Measurements from ENCODE around the gene FBXO17. TPM values are rescaled to one million over a fixed set of nuclear protein-coding genes. Genes with fewer than 3 reads are reported as not detected.

The FBXO17 gene
- total and polyA plus RNA-seq, 4 donors = 19.7 to 31.9 (median 23.4) TPM

GRCh38 chr19:38919837-38920601 is 55.5 kb downstream of the FBXO17 start:
- Histone ChIP-seq H3K27ac (ENCODE audit: low read depth in 1 of 2, low read length in 2 of 2) (no peak overlapping the region), H3K4me3 (ENCODE audit: low read depth in 1 of 3, low read length in 3 of 3) (no peak overlapping the region), H3K9ac (ENCODE audit: low read depth in 1 of 2, low read length in 2 of 2) (no peak overlapping the region), H3K27me3 (ENCODE audit: control insufficient read depth in 4 of 4, insufficient read depth in 4 of 4, low read length in 3 of 4) (no peaks in the 10 kb centered on the region), H3K36me3 (ENCODE audit: control insufficient read depth in 4 of 4, insufficient read depth in 3 of 4, low read depth in 1 of 4, low read length in 3 of 4) (peaks cover 0 to 21% (median 4%) of the 10 kb centered on the region in 4 donors), H3K4me1 (ENCODE audit: control insufficient read depth in 4 of 4, insufficient read depth in 4 of 4, low read length in 3 of 4) (no peaks in the 10 kb centered on the region), H3K9me3 (ENCODE audit: control insufficient read depth in 4 of 4, low read length in 3 of 4) (no peaks in the 10 kb centered on the region)
- no peak for DNase-seq (ENCODE audit: low spot score)
- TF ChIP-seq HNF4G (IDR thresholded peaks at IDR 0.05) (no peak), RXRA (IDR thresholded peaks at IDR 0.05) (no peak), RAD21 (IDR thresholded peaks at IDR 0.05) (no peak), ZBTB33 (IDR thresholded peaks at IDR 0.05) (no peak), JUND (IDR thresholded peaks at IDR 0.05) (no peak), CTCF (IDR thresholded peaks at IDR 0.05; ENCODE audit: low read depth, low read length, missing input control) (no peak), YY1 (IDR thresholded peaks at IDR 0.05) (no peak), NR2F2 (IDR thresholded peaks at IDR 0.05) (no peak)
- 83% methylated on average over 21 of the region's 21 CpGs for WGBS

- Histone ChIP-seq H3K36me3 (ENCODE audit: control insufficient read depth in 4 of 4, insufficient read depth in 3 of 4, low read depth in 1 of 4, low read length in 3 of 4) (peaks cover 0 to 15% (median 2%) of the 10 kb centered on the region in 4 donors), H3K9me3 (ENCODE audit: control insufficient read depth in 4 of 4, low read length in 3 of 4) (no peaks in the 10 kb centered on the region), H3K27ac (ENCODE audit: low read depth in 1 of 2, low read length in 2 of 2) (no peak overlapping the region), H3K27me3 (ENCODE audit: control insufficient read depth in 4 of 4, insufficient read depth in 4 of 4, low read length in 3 of 4) (no peaks in the 10 kb centered on the region), H3K9ac (ENCODE audit: low read depth in 1 of 2, low read length in 2 of 2) (no peak overlapping the region), H3K4me3 (ENCODE audit: low read depth in 1 of 3, low read length in 3 of 3) (no peak overlapping the region), H3K4me1 (ENCODE audit: control insufficient read depth in 4 of 4, insufficient read depth in 4 of 4, low read length in 3 of 4) (no peaks in the 10 kb centered on the region)
- DNase-seq (ENCODE audit: low spot score) = no peak
- WGBS = 94% methylated on average over 10 of the region's 10 CpGs
- no peak for TF ChIP-seq ATF3 (IDR thresholded peaks at IDR 0.05)
- no peak for TF ChIP-seq HNF4A (conservative IDR thresholded peaks at IDR 0.05)
- TF ChIP-seq FOXA2 (IDR thresholded peaks at IDR 0.05) = no peak
- TF ChIP-seq RXRA (IDR thresholded peaks at IDR 0.05) = no peak
- TF ChIP-seq ZBTB33 (IDR thresholded peaks at IDR 0.05) = no peak
- no peak for TF ChIP-seq JUND (IDR thresholded peaks at IDR 0.05)
- no peak for TF ChIP-seq CTCF (IDR thresholded peaks at IDR 0.05; ENCODE audit: low read depth, low read length, missing input control)
- no peak for TF ChIP-seq MAX (IDR thresholded peaks at IDR 0.05)
- no peak for TF ChIP-seq EGR1 (IDR thresholded peaks at IDR 0.05; ENCODE audit: low read depth in 2 of 2)
- TF ChIP-seq SP1 (IDR thresholded peaks at IDR 0.05) = no peak
- TF ChIP-seq FOXA1 (IDR thresholded peaks at IDR 0.05) = no peak
These were observed 57.0 kb downstream of the FBXO17 start for GRCh38 chr19:38918526-38918925.
